Astrocyte (in vitro differentiated cells and primary cell): ENCODE data around the gene SLFN14. TPM values are rescaled to one million over a fixed set of nuclear protein-coding genes. Genes with fewer than 3 reads are reported as not detected.

Experiments
- DNase-seq: peaks from one replicate; pipeline ENCODE4 v3.0.0-alpha.2; 2010; ENCODE audit warnings: low read depth
- FAIRE-seq: peaks from 2 replicates; lab custom pipeline; 2011; peaks lifted over from hg19 to GRCh38; lab: Jason Lieb, UNC
- H2AFZ ChIP-seq: 2 replicates; pipeline ENCODE4 v1.6.0; 2012; ENCODE audit warnings: low read depth, low read length, inconsistent platforms
- H3K27ac ChIP-seq: 2 replicates; pipeline ENCODE4 v1.5.1; 2011; ENCODE audit warnings: low read depth, low read length, inconsistent platforms
- H3K27me3 ChIP-seq: 2 replicates; pipeline ENCODE4 v1.6.0; 2011; ENCODE audit warnings: low read length, inconsistent platforms; ENCODE audit not compliant: insufficient read depth
- H3K36me3 ChIP-seq: 2 replicates; pipeline ENCODE4 v1.5.1; 2011; ENCODE audit warnings: low read length, inconsistent platforms; ENCODE audit not compliant: insufficient read depth
- H3K4me1 ChIP-seq: 2 replicates; pipeline ENCODE4 v1.5.1; 2011; ENCODE audit warnings: low read length, inconsistent platforms; ENCODE audit not compliant: insufficient read depth
- H3K4me2 ChIP-seq: 2 replicates; pipeline ENCODE4 v1.6.0; 2012; ENCODE audit warnings: low read length, inconsistent platforms
- H3K4me3 ChIP-seq: 2 replicates; pipeline ENCODE4 v1.5.1; 2011; ENCODE audit warnings: low read depth, mild to moderate bottlenecking, low read length, inconsistent platforms; ENCODE audit not compliant: insufficient read depth
- H3K79me2 ChIP-seq: 2 replicates; pipeline ENCODE4 v1.6.0; 2012; ENCODE audit warnings: mild to moderate bottlenecking, low read length, inconsistent platforms; ENCODE audit not compliant: insufficient read depth
- H3K9ac ChIP-seq: 2 replicates; pipeline ENCODE4 v1.6.0; 2012; ENCODE audit warnings: mild to moderate bottlenecking, low read length, inconsistent platforms
- H3K9me3 ChIP-seq: 2 replicates; pipeline ENCODE4 v1.5.1; 2012; ENCODE audit warnings: low read depth, mild to moderate bottlenecking, low read length, inconsistent platforms; ENCODE audit not compliant: insufficient read depth
- H4K20me1 ChIP-seq: 2 replicates; pipeline ENCODE4 v1.6.0; 2012; ENCODE audit warnings: low read length, inconsistent platforms; ENCODE audit not compliant: insufficient read depth
- H3K27ac Mint-ChIP-seq: one replicate; pipeline ENCODE4 v1.8.0; 2021; ENCODE audit warnings: mild to moderate bottlenecking, mixed read lengths; ENCODE audit not compliant: unreplicated experiment
- H3K27me3 Mint-ChIP-seq: one replicate; pipeline ENCODE4 v1.8.0; 2021; ENCODE audit warnings: low read depth, mixed read lengths; ENCODE audit not compliant: unreplicated experiment
- H3K36me3 Mint-ChIP-seq: one replicate; pipeline ENCODE4 v1.8.0; 2021; ENCODE audit warnings: low read depth, mixed read lengths; ENCODE audit not compliant: unreplicated experiment
- H3K4me1 Mint-ChIP-seq: one replicate; pipeline ENCODE4 v1.8.0; 2021; ENCODE audit warnings: low read depth, mixed read lengths; ENCODE audit not compliant: unreplicated experiment
- H3K4me3 Mint-ChIP-seq: one replicate; pipeline ENCODE4 v1.8.0; 2021; ENCODE audit warnings: mild to moderate bottlenecking, moderate library complexity, mixed read lengths; ENCODE audit not compliant: unreplicated experiment
- H3K9me3 Mint-ChIP-seq: one replicate; pipeline ENCODE4 v1.8.0; 2021; ENCODE audit warnings: mild to moderate bottlenecking, mixed read lengths; ENCODE audit not compliant: unreplicated experiment
- EZH2 ChIP-seq: IDR thresholded peaks from 2 replicates; pipeline ENCODE4 v1.6.1; 2012; ENCODE audit warnings: mild to moderate bottlenecking, low read length, inconsistent platforms; ENCODE audit not compliant: insufficient read depth
- total RNA-seq: library from RNA; stranded (reverse); gene quantifications from 2 replicates; pipeline ENCODE4 v1.2.1, GENCODE V29; 2021
- TF ChIP-seq, protein P1 (sequence below): IDR thresholded peaks from 2 replicates; pipeline ENCODE4 v1.5.1; 2011; ENCODE audit warnings: low read depth, mild to moderate bottlenecking, inconsistent platforms, low read length, moderate library complexity; ENCODE audit not compliant: insufficient read depth

The SLFN14 gene
- total RNA-seq, 1 donor from 2014 or later, result not detected

DNA sequence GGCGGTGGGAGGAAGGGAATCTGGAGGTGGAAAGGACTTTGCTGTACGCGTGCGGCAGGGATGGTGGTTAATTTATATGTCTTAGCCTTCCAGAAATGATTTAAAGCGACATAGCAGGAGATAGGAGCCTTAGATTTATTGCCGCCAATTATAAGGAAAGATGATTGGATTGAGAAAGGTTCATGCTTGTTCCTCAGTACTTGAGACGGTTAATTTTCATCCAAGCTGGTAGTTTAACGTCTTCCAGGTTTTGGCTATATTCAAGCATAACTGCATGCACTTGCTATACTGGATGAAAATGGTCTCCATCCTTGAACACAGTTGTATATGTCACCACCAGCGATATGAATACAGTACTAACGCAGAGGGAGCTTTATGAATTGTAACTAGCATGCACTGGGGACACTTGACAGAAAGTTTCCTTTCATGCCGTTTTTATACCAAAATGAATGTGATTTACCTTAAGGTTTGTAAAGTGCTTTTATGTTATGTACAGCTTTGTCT, 18.4 kb upstream of the SLFN14 start:
- DNase-seq (no peak), FAIRE-seq (no peak)
- Histone ChIP-seq H3K4me2 (peak overlapping the region; percentile 98), H3K9me3 (no peaks in the 10 kb centered on the region), H3K27me3 (no peaks in the 10 kb centered on the region), H3K27ac (peak overlapping the region; percentile 73), H3K9ac (peak overlapping the region; percentile 89), H3K4me1 (peaks cover 13% of the 10 kb centered on the region), H3K4me3 (peak overlapping the region; percentile 66), H3K79me2 (peaks cover 3% of the 10 kb centered on the region), H2AFZ (peak overlapping the region; percentile 79), H4K20me1 (no peaks in the 10 kb centered on the region), H3K36me3 (peaks cover 4% of the 10 kb centered on the region)
- no peaks in the 10 kb centered on the region for H3K9me3 Mint-ChIP-seq
- no peaks in the 10 kb centered on the region for H3K36me3 Mint-ChIP-seq
- TF ChIP-seq, protein P1, sequence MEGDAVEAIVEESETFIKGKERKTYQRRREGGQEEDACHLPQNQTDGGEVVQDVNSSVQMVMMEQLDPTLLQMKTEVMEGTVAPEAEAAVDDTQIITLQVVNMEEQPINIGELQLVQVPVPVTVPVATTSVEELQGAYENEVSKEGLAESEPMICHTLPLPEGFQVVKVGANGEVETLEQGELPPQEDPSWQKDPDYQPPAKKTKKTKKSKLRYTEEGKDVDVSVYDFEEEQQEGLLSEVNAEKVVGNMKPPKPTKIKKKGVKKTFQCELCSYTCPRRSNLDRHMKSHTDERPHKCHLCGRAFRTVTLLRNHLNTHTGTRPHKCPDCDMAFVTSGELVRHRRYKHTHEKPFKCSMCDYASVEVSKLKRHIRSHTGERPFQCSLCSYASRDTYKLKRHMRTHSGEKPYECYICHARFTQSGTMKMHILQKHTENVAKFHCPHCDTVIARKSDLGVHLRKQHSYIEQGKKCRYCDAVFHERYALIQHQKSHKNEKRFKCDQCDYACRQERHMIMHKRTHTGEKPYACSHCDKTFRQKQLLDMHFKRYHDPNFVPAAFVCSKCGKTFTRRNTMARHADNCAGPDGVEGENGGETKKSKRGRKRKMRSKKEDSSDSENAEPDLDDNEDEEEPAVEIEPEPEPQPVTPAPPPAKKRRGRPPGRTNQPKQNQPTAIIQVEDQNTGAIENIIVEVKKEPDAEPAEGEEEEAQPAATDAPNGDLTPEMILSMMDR, result no peak
- no peak for TF ChIP-seq EZH2
- peak overlapping the region; percentile 82 for H3K27ac Mint-ChIP-seq
- H3K4me3 Mint-ChIP-seq, result peak overlapping the region; percentile 98
- peaks cover 4% of the 10 kb centered on the region for H3K27me3 Mint-ChIP-seq
- H3K4me1 Mint-ChIP-seq, result peaks cover 5% of the 10 kb centered on the region

DNA sequence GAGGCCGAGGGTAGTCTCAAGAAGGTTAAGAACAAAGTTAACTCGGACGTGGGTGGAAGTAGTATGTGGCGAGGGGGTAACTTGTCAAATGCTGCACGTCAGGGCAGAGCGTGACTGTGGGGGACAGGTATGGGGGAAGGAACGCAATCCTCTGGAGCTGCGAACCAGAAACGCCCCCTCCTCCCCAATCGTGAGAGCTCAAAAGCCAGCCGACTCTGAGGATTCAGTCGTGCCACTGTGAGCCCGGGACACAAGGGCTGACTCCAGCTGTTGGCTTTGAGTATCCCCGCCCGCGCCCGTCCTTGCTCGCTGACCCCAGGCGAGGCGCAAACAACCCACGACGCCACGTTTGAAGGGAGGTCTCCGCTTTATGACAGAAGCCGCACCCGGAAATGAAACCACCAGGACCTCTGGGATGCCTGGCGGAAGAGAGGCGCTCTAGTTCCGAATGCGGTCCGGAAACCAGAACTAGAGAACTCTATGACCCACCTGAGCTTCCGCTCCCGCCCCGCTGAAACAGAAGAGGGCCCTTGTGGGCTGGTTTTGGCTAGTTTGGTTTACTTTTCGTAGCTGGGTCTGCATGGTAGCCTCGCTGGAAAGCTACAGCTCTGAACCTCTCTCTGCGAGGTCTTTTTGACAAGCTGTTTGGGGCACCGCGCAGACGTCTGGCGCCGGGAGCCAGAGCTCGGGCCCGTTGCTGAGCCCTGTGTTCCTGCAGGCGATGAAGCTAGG, 17.7 kb upstream of the SLFN14 start, which contains the start of gene PEX12:
Gene PEX12 (minus strand): TSS at position 375 of the 732 bp plus-strand sequence. CDS start 550 bp downstream, outside the sequence.
- Histone ChIP-seq H4K20me1 (no peaks in the 10 kb centered on the region), H2AFZ (peak within 1 kb of the TSS; percentile 79), H3K36me3 (peaks cover 4% of the 10 kb centered on the region), H3K9ac (peak within 1 kb of the TSS; percentile 89), H3K27me3 (no peaks in the 10 kb centered on the region), H3K9me3 (no peaks in the 10 kb centered on the region), H3K79me2 (peaks cover 3% of the 10 kb centered on the region), H3K4me1 (peaks cover 13% of the 10 kb centered on the region), H3K27ac (peak within 1 kb of the TSS; percentile 73), H3K4me2 (peak within 1 kb of the TSS; percentile 98), H3K4me3 (peak within 1 kb of the TSS; percentile 66)
- FAIRE-seq (no peak), DNase-seq (peak; percentile 74)
- Mint-ChIP-seq H3K27me3 (peaks cover 1% of the 10 kb centered on the region), H3K36me3 (no peaks in the 10 kb centered on the region), H3K4me3 (peak within 1 kb of the TSS; percentile 98), H3K27ac (peak within 1 kb of the TSS; percentile 82), H3K4me1 (peaks cover 5% of the 10 kb centered on the region), H3K9me3 (no peaks in the 10 kb centered on the region)
- TF ChIP-seq EZH2, result no peak
- TF ChIP-seq, protein P1, result no peak
